ENCODE results near the gene GARS1.
"Not testable (repeated sequence)": the region's sequence is repeated elsewhere in the genome, so short reads cannot be mapped to it uniquely, and the experiment has no call there.

Gene GARS1

DNA sequence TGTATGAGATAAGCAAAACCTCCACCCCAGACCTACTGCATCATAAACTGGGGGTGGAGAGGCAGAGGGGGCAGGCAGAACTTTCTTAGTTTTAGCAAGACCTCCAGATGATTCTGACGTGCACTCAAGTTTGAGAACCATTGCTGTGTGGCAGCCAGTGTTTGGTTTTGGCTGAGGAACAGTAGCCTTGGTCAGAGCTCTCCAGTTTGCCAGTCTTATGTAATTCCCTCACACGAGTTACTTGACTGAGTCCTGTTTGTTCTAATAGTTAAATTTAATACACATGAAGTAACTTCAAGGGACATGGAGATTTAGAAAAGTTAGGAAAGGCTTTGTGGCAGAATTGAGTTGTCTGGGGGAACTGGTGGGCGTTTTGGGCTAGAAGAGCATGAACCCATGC lies 38.5 kb downstream of the GARS1 start:
- no peak for DNase-seq

DNA sequence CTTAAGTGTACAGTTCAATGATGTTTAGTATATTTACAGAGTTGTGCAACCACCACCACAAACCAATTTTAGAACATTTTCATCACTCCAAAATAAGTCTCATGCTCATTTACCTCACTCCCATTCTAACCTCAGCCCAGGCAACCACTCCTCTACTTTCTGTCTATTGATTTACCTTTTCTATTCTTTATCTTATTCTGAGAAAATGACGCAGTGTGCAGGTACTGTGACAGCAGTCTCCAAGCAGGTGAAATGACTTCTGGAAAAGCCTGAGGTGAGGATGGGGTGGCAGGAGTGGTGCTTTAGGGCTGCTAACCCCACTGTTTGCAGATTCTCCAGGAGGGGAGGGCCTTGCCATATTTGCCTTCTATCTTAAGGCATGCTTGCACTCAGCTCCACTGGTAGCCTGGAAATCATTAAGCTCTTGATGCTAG lies 39.5 kb downstream of the GARS1 start:
- no peak for DNase-seq

DNA sequence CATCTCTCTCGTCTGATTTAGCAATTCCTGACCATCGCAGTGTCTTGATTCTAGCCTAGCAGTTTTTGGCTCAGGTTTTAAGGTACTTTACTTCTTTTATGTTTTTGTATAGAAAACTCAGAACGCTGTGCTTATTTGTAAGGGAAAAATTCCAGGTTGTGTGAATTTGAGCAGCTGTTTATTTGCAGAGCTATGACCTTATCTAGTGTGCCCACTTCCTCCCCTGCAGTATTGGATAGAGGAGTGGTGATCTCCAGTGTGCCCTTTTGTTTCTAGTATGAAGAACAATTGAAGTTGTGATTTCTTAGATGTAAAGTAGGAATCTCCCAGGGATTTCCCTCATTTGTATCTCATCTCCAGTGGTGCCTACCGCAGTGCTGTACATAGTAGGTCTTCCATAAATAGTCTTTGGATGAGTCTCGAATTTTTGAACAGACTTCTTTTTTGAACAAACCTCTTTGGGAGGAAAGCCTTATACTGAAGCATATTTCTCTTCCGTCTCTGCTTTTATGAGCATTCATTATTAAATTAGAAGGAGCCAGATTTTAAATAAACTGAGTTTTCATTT lies 40.0 kb downstream of the GARS1 start:
- no peak for DNase-seq

DNA sequence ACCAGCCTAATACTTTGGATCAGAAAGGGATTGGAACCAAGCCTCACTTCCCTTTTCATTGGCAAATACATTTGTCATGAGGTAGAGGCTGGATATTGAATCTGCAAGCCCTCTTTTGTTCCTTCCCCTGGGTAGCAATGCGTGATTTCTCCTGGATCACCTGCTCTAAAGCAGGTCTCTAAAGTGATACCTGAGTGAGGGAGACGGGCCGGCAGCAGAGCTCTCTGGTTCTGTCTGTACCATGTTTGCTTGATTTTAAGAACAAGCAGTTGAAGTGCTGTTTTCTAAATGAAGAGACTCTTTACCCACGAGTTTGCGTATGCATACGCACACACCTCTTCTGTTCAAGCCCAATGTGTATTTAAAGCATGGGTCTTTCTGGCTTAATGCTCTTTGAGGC lies 41.1 kb downstream of the GARS1 start:
- DNase-seq = no peak

- not testable (repeated sequence) for DNase-seq
Measured at GRCh38 chr7:30642322-30642721, 47.6 kb downstream of the GARS1 start.

DNA sequence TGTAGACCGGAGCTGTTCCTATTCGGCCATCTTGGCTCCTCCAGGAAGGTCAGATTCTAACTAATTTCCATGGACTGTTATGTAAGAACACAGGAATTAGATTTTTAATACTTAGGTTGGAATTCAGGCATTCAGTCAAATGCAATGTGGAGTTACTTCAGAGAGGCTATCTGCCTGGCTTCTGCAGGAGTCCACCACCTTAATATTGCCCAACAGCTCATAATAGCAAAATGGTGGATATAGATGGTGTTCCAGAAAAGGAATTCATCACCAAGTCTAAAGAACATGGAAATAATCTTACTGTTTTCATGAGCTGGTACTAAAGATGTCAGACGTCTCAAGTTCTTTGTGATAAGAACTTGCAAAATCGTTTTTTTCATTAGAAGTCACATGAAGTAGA lies 48.1 kb downstream of the GARS1 start:
- DNase-seq = no peak

- no peak for DNase-seq
Measured at GRCh38 chr7:30644286-30644955, 49.7 kb downstream of the GARS1 start.

- no peak for DNase-seq
Measured at GRCh38 chr7:30645661-30646060, 51.0 kb downstream of the GARS1 start.

DNA sequence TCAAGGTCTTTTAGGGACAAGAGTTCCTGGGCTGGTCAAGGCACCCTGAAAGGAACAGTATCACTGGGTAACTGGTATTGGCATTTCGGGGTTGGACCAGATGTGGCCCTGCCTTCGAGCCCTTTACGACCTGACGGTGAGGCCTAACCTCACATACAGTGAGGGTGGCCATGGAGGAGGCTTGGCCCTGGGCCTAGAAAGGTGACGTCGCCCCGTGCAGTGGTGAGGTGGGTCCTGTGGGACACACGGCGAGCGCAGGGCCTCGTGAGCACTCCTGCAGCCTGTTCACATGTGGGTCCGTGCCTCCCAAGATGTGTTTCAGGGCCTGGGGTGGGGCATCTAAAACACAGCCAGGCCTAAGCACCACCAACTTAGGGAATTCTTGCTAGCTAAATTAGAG lies 51.5 kb downstream of the GARS1 start:
- DNase-seq = no peak

DNA sequence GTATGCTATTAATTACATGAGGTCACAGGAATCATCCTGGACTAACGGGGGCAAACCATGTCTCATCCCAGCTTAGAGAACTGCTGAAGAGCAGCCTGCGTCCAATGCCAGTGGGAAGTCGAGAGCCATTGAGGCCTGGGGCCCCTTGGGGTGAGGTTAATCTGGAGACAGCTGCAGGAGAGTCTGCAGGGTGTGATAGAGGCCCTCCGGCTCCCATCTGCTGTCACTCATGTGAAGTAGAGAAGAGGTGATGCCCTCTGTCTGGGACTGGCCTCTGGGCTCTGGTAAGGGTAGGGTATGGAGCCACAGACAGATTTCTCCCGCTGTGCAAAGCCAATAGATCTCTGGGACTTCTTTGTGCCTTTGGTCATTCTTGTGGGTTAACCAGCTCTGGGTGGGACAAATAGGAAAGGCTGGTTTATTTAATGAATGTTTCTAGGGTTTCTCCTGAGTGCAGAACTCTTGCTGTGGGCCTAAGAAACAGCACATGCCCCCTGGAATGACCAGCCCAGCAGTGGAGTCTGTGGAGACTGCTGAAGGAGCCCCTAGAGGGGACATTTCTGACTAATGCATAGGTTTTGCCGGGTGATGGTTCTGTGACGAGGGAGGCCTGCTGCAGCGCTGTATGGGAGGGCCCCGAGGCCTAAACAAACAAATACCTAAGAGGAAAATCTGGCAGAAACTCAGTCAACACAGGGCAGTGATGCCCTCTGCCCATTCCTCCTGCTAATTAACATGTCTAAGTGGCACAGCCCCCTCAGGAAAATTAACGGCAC lies 53.1 kb downstream of the GARS1 start:
- DNase-seq = no peak

DNA sequence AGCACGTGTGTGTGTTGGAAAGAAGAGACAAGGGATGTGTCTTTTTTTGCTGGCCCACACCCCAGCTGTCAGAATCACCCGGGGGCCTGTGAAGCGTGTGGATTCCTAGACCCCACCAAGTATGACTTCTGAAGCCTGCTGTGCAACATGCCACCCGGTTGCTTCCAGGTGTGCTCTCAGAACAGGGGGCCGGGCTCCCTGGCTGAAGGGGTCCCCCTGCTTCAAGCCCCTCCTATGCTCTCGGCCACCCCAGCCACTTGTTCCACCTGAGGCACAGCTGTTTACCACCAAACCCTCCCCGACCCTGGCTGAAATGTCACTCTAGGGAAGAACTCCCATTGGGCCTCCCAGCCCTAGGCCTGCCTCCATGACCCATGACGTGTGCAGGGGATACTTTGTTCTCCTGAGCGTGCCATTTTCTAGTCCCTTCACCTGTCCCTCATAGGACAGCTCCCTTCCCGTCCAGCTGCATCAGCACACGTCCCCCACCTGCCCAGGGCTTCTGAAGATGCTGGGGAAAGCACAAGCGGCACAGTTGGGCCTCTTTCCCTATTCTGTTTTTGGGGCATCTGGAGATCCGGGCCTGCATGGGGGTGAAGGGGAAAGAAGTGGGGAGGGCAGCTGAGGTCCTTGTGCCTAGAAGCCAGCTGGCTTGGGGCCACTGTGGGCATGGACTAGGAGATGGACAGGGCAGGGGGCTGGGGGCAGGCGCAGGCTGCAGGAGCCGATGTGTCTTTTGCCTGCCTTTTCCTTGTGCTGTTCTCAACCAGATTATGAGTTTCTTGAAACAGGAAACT lies 54.3 kb downstream of the GARS1 start:
- no peak for DNase-seq

DNA sequence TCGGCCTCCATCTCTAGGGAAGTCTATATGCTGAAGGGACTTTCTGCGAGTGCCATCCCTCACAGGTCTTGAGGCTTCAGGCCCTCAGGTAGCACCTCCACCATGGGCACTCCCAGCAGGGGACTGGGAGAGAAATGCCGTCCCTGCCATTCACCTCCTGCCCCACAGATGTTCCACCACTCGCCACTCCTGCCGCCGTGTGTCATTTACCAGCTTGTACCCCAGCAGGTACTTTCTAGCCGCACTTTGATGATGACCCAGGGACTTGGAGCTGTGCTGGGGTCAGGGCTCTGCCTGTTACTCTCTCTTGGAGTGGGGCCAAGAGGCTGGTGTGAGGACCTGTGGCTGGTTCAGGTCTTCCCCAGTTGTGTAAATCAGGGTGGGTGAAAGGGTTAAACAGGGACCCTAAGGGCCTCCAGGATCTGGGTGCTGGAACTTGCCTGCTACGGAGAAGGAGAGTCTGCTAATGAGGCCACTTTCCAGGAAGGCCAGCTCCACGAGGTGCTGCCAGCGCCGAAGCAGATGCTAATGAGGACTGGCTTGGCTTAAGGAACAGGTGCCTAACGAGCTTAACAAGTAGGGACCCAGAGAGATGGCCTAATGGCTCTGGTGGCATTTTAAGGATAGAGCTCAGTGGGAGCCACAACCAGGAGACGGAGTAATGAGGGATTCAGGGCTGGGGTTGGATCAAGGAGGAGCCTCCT lies 55.2 kb downstream of the GARS1 start:
- no peak for DNase-seq

DNA sequence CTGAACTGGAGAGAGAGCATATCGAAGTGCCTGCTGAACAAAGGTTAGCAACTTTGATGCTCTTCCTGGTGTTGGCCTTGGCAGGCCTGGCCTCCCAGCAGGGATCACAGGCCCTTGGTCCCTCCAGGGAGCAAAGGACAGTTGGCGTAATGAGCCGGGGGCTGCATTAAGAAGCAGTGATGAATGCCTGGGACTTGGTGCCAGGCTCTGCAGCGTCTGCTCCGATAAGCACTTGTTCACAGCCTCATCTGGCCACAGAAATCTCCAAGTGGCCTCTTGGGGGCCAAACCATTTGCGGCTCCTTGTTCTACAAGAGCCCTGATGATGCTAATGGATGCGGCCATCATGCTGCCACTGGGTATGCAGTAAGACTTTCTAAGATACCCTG lies 55.7 kb downstream of the GARS1 start:
- DNase-seq = no peak

DNA sequence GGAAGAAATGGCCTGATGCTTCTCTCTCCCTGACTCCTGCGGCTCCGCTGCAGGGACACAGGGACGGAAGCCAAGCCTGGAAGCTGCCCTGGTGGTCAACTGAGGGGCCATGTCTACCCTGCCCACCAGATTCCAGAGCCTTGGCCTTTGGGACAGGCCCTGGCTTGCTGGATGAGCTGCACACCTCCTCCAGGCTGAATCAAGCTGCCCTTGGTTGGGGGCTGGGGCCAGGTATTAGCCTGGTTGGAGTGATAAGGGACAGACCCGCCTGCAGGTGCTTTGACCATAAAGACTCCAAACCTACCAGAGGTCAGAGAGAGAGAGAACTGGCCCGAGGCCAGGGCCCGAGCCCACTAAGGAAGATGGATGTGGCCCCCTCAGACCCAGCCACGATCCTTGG lies 57.5 kb downstream of the GARS1 start:
- no peak for DNase-seq

- no peak for DNase-seq
Measured at GRCh38 chr7:30652698-30653641, 58.3 kb downstream of the GARS1 start.

GRCh38 chr7:30654296-30655090 lies 59.8 kb downstream of the GARS1 start:
- no peak for DNase-seq

DNA sequence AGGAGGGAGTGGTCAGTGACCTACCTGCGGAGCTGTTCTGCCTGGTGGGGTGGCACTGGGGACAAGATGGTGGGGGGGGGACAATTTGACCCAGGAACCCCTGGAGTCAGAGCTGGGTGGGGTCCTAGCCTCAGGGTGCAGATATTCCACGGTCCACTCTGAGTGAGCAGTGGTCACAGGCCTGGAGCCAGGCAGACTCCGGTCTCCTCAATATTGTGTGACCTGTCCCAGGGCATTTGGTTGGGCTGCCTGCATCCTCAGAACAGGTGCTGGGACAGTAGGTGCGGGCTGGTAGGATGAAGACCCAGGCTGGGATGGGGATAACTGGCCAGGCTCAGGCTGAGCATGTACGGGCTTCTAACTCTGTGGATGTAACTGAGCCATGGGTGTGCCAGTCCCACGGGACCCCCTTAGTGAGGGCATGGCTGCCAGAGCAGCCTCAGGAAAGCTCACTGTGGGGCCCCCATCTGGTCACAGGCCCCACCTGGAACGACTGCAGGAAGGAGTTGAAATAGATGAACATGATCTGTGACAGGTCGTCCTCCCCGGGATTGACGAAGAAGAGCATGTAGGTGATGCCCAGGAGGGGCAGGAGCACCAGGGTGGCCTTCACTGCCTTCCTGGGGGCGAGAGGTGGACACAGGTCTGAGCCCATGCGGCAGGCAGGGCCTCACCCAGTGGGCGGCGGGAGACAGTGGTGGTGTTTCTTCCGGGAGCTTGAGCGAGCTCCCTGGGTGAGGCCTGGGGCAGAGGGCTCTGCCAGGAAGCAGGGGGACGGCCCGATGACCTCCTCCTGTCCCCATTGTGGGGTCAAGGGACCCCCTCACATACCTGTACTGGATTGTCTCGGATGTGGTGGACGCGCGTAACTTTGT lies 60.7 kb downstream of the GARS1 start:
- DNase-seq = no peak

DNA sequence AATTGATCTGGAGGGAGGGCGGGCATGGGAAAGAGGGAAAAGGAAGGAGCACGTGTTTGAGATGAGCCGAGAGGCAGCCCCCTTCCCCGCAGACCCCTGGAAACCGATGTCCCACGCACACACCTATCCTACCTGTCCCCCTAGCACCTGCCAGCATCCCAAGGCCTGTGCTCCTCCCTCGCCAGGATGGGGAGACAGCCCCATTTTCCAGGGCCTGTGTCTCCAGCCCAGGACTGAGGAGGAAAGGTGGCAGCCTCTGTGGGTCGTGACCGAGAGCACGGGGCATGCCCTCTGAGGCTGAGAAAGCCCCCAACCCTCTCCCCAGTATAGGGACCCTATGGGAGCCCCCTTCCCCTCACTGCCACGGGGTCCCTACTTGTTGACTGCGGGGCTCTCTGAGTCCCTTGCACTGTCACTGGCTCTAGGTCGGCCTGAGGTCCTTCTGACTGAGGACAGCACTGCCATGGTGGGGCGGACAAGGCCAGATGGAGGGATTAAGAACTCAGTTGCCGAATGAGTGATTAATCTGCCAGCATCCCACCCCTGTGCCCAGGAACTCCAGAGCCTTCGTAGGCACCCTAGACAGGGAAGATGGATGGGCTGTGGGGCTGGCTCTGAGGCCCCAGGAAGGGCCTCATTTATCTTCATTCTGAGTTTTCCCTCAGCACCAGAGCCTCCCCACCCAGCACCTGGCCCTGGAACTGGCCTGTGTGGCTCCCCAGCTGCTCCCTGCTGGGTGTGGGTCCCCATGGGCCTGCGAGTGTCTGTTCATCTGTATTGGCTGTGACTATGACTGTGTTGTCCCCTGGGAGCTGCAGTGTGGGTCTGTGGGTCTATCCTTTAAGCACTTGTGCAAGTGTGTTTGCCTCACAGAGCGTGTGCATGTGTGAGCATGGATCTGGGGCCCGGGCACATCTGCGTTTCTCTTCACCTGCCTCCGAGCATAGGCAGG lies 61.6 kb downstream of the GARS1 start:
- DNase-seq = no peak

- no peak for DNase-seq
Measured at GRCh38 chr7:30657131-30657530, 62.5 kb downstream of the GARS1 start.

All from NCI-H226 (cell line).